Occipital lobe (tissue), 2 donors: ENCODE measurements around the gene EXTL1. TPM values are rescaled to one million over a fixed set of nuclear protein-coding genes. Genes with fewer than 3 reads are reported as not detected.

Experiments
- DNase-seq: peaks from one replicate; lab custom pipeline; 2025; lab: John Stamatoyannopoulos, UW
- total RNA-seq: library from RNA; depleted of rRNA; stranded (reverse); fragments of >200 nt; gene quantifications from one replicate; pipeline ENCODE4 v1.2.3, GENCODE V29; 2014

The EXTL1 gene
- total RNA-seq, 1 donor from 2014 or later: 2.3 TPM

- no peak for DNase-seq
Observed at GRCh38 chr1:25996966-25997827, 24.4 kb upstream of the EXTL1 start.

- peak; percentile 95 for DNase-seq
Observed at GRCh38 chr1:25997828-25998761, 23.5 kb upstream of the EXTL1 start, which contains the start of gene PAFAH2. PAFAH2 (minus strand) TSS chr1:25998063; CDS start chr1:25990816, 7,247 bp downstream.

GRCh38 chr1:25999041-25999800, 22.4 kb upstream of the EXTL1 start:
- no peak for DNase-seq

- no peak for DNase-seq
Observed at GRCh38 chr1:26003262-26003661, 18.3 kb upstream of the EXTL1 start.

GRCh38 chr1:26003756-26004155, 17.8 kb upstream of the EXTL1 start:
- no peak for DNase-seq

GRCh38 chr1:26005434-26006105, 16.0 kb upstream of the EXTL1 start:
- DNase-seq: no peak

GRCh38 chr1:26006710-26007109, 14.9 kb upstream of the EXTL1 start:
- DNase-seq: no peak

- no peak for DNase-seq
Observed at GRCh38 chr1:26009796-26010447, 11.7 kb upstream of the EXTL1 start.

GRCh38 chr1:26010825-26011224, 10.8 kb upstream of the EXTL1 start:
- no peak for DNase-seq

- DNase-seq: no peak
Observed at GRCh38 chr1:26012864-26013263, 8.7 kb upstream of the EXTL1 start.

- DNase-seq: no peak
Observed at GRCh38 chr1:26014179-26014578, 7.4 kb upstream of the EXTL1 start.

- DNase-seq: no peak
Observed at GRCh38 chr1:26015358-26015757, 6.2 kb upstream of the EXTL1 start.

GRCh38 chr1:26016258-26016952, 5.2 kb upstream of the EXTL1 start:
- no peak for DNase-seq

GRCh38 chr1:26016953-26017545, 4.5 kb upstream of the EXTL1 start:
- DNase-seq: no peak

- DNase-seq: no peak
Observed at GRCh38 chr1:26017606-26018005, 4.0 kb upstream of the EXTL1 start.

GRCh38 chr1:26019641-26020315, 1.8 kb upstream of the EXTL1 start:
- no peak for DNase-seq

GRCh38 chr1:26020330-26020768, 1.2 kb upstream of the EXTL1 start:
- peak; percentile 51 for DNase-seq

GRCh38 chr1:26020941-26021646, 481 bp upstream of the EXTL1 start:
- no peak for DNase-seq
